Islet of Langerhans (tissue), 1 donor: Measurements from ENCODE around the gene FDX1.

Source experiments
- FAIRE-seq: peaks from one replicate; lab custom pipeline; 2011; peaks lifted over from hg19 to GRCh38; lab: Jason Lieb, UNC

Gene FDX1

GRCh38 chr11:110512026-110512425 is 82.3 kb downstream of the FDX1 start:
- FAIRE-seq = no peak

- no peak for FAIRE-seq
Observed at GRCh38 chr11:110513259-110513801, 83.6 kb downstream of the FDX1 start.

GRCh38 chr11:110513846-110514437 is 84.2 kb downstream of the FDX1 start:
- FAIRE-seq = no peak
